Ramos (cell line): ENCODE data around the gene ASXL1.

Experiments
- in situ Hi-C: fragments of 300-500 bp; cut with MboI; formaldehyde crosslinking; loops from one replicate; pipeline ENCODE4 v1.14.3; 2022; ENCODE audit warnings: low sequenced_read_pairs; ENCODE audit not compliant: unreplicated experiment

The ASXL1 gene

DNA sequence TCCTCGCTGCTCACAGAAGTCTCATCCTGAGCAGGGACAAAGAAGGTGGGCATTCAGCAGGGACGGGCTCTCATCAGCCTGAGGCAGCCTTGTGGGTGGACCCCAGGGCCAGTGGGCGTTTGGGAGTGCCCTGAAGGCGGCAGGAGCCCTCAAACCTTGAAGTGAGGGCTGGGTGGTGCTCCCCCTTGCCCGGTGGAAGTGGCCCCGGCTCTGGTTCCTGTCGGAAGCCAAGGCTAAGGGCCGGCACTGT is 116.5 kb downstream of the ASXL1 start:
- in situ Hi-C loops = no loop called here

- in situ Hi-C loops = no loop called here
Observed at GRCh38 chr20:32474967-32475811, 117.1 kb downstream of the ASXL1 start.

GRCh38 chr20:32476684-32477593 is 118.8 kb downstream of the ASXL1 start:
- in situ Hi-C loops = no loop called here

DNA sequence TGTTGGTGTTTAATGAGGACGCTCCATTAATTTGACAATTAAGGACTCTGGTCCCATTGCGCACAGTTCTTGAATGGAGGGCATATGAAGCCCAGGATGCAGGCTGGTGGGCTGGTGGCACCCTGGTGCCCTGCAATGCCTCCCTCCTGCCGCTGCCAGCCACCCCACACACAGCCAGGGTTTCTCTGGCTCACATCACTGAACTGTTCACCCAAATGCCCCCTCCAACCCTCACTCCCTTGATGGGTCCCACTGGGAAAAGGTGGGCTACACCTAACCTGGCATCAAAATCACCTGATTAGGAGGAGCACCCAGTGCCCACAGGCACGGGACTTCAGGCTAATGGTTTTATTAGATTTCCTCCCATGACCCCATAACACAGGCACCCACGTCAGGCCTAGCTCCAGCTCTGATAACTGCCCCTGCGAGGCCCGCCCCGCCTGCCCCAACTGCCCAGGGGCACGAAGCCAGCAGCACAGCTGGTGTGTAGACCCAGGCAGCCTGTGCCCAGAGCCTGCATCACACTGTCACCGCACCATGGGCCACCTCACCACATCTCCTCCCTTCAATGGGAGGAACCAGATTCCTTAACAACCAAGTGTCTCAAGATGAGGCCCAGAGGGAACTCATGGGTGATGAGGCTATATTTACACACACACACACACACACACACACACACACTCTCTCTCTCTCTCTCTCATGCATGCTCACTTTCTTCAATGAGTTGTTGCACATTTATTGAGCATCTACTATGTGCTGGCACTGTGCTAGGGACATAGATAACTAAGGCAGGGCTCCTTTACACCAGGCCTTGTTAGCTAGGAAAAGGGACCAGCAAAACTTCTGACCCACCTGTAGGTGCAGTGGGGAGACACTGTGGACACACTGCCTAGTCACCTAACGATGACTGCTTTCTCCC is 119.7 kb downstream of the ASXL1 start:
- in situ Hi-C loops = no loop called here

DNA sequence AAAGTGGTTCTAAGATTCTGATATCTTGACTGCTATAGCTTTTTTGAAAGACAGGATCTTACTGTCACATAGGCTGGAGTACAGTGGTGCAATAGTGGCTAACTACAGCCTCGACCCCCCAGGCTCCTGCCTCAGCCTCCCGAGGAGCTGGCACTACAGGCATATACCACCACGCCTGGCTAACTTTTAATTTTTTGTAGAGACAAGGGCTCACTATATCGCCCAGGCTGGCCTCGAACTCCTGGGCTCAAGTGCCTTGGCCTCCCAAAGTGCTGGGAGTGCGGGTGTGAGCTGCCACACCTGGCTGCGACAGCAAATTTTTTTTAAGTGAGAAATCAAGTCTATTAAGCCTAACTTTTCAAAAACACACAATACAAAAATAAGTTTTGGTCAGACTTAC is 120.4 kb downstream of the ASXL1 start:
- in situ Hi-C loops = no loop called here

GRCh38 chr20:32479012-32479411 is 120.9 kb downstream of the ASXL1 start:
- in situ Hi-C loops = no loop called here

DNA sequence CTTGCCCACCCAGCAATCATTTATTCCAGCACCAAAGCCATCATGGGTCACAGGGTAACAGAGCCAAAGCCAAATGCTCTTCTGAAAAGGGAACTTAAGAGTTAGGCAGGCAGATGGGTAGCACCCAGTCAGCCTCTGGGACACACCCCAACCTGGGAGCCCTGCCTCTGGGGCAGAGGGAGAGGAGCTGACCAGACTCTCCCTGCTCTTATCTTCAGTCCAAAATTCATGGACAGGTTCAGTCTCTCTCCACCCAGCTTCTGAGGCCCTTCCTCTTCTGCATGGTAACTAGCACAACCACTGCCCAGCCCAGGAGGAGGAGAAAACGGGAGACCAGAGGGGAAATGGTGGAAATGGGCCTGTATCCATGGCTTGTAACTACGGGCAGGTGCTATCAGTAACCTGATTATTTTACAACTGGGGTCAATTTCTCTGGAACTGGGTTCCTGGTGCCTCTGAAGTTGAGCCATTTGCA is 121.6 kb downstream of the ASXL1 start:
- in situ Hi-C loops = no loop called here

- in situ Hi-C loops = no loop called here
Observed at GRCh38 chr20:32480371-32481241, 122.5 kb downstream of the ASXL1 start.

- in situ Hi-C loops = no loop called here
Observed at GRCh38 chr20:32481311-32482142, 123.4 kb downstream of the ASXL1 start.

DNA sequence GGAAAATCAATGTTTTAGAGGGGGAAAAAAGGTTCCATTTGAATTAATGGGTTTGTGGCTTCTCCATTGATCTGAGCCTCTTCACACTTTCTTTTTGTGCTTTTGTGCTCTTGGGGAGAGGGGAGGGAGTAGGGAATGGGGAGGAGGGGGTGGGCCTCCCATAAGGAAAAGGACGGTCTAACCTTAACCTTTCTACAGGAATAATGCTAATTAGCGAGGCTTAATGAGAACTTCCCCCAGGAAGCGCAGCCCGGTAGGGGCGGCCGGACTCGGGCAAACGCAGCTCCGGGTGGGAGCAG is 124.0 kb downstream of the ASXL1 start:
- in situ Hi-C loops = no loop called here

GRCh38 chr20:32482442-32483261 is 124.5 kb downstream of the ASXL1 start:
- in situ Hi-C loops = no loop called here

- in situ Hi-C loops = no loop called here
Observed at GRCh38 chr20:32483351-32484224, 125.5 kb downstream of the ASXL1 start.

GRCh38 chr20:32484225-32484957 is 126.3 kb downstream of the ASXL1 start:
- in situ Hi-C loops = no loop called here

GRCh38 chr20:32484958-32485769 is 127.0 kb downstream of the ASXL1 start:
- in situ Hi-C loops = no loop called here

- in situ Hi-C loops = no loop called here
Observed at GRCh38 chr20:32485770-32486478, 127.8 kb downstream of the ASXL1 start.
